HUES6 (cell line): ENCODE measurements around the gene SETMAR.
"Not testable (repeated sequence)": the region's sequence is repeated elsewhere in the genome, so short reads cannot be mapped to it uniquely, and the experiment has no call there.

Source experiments
- H3K27ac ChIP-seq: 2 replicates; pipeline ENCODE4 v1.7.0; 2013; ENCODE audit warnings: low read depth, mild to moderate bottlenecking, low read length, inconsistent platforms
- H3K27me3 ChIP-seq: 2 replicates; pipeline ENCODE4 v1.6.1; 2013; ENCODE audit warnings: low read length; ENCODE audit not compliant: control insufficient read depth, insufficient read depth
- H3K36me3 ChIP-seq: 2 replicates; pipeline ENCODE4 v1.6.1; 2013; ENCODE audit warnings: low read length; ENCODE audit not compliant: control insufficient read depth, insufficient read depth
- H3K4me1 ChIP-seq: 2 replicates; pipeline ENCODE4 v1.6.1; 2013; ENCODE audit warnings: low read length; ENCODE audit not compliant: control insufficient read depth, insufficient read depth
- H3K4me3 ChIP-seq: 2 replicates; pipeline ENCODE4 v1.5.1; 2013; ENCODE audit warnings: low read depth, low read length
- H3K9ac ChIP-seq: one replicate; pipeline ENCODE4 v1.6.1; 2013; ENCODE audit warnings: mild to moderate bottlenecking, low read length
- H3K9me3 ChIP-seq: 2 replicates; pipeline ENCODE4 v1.6.1; 2013; ENCODE audit warnings: low read depth, low read length; ENCODE audit not compliant: control insufficient read depth, insufficient read depth

SETMAR gene

GRCh38 chr3:4313606-4314293 lies 10.6 kb downstream of the SETMAR start:
- Histone ChIP-seq H3K4me1 (peaks cover 16% of the 10 kb centered on the region), H3K36me3 (peaks cover 35% of the 10 kb centered on the region), H3K4me3 (no peak overlapping the region), H3K27me3 (no peaks in the 10 kb centered on the region), H3K27ac (no peak overlapping the region), H3K9ac (no peak overlapping the region), H3K9me3 (no peaks in the 10 kb centered on the region)

DNA sequence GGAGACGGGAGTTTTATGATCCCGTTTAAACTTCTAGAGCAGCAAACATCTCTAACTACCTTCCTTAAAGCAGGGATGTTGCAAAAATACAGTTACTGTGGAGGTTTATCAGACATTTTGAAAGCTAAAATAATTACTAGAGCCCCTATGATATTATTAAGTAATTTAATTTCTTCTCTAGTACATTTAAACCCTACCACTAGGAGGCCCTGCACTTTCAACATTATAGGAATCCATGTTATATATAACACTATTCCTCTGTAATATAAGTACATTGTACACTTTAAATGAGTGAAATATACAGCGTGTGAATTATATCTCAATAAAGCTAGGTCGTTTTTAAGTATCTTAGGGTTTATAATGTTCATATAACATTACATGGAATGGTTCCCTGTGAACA lies 11.5 kb downstream of the SETMAR start:
- H3K27me3 ChIP-seq = no peaks in the 10 kb centered on the region
- H3K4me3 ChIP-seq = no peak overlapping the region
- H3K9me3 ChIP-seq = no peaks in the 10 kb centered on the region; the same call in 1 of the 2 replicates
- peaks cover 35% of the 10 kb centered on the region for H3K36me3 ChIP-seq
- no peak overlapping the region for H3K9ac ChIP-seq
- H3K27ac ChIP-seq = no peak overlapping the region
- peaks cover 7% of the 10 kb centered on the region for H3K4me1 ChIP-seq

- Histone ChIP-seq H3K4me3 (no peak overlapping the region), H3K36me3 (peaks cover 13% of the 10 kb centered on the region), H3K9ac (no peak overlapping the region), H3K27me3 (no peaks in the 10 kb centered on the region), H3K9me3 (peaks cover 2% of the 10 kb centered on the region; the same call in 1 of the 2 replicates), H3K4me1 (no peaks in the 10 kb centered on the region), H3K27ac (no peak overlapping the region)
These were observed 17.1 kb downstream of the SETMAR start for GRCh38 chr3:4320096-4320911.

DNA sequence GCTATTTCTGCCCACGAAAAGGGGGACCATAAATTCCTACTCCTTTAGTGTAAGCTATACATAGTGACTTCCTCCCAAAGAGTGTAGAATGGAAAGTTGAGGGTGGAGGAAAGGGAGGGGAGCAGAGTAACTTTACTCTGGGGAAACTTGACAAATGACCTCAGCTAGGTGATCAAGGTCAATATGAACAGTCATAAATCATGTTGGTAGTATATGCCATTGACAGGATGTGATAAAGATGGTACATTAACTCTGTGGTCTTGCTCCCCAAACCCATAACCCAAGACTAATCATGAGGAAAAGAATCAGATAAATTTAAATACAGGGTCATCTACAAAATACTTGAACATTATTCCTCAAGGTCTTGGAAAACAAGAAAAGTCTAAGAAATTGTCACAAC lies 18.6 kb downstream of the SETMAR start:
- no peaks in the 10 kb centered on the region for H3K4me1 ChIP-seq
- H3K36me3 ChIP-seq = peaks cover 5% of the 10 kb centered on the region
- no peak overlapping the region for H3K27ac ChIP-seq
- peaks cover 2% of the 10 kb centered on the region; the same call in 1 of the 2 replicates for H3K9me3 ChIP-seq
- H3K4me3 ChIP-seq = no peak overlapping the region
- no peak overlapping the region for H3K9ac ChIP-seq
- no peaks in the 10 kb centered on the region for H3K27me3 ChIP-seq

GRCh38 chr3:4322635-4323034 lies 19.5 kb downstream of the SETMAR start:
- H3K9ac ChIP-seq = no peak overlapping the region
- no peak overlapping the region for H3K27ac ChIP-seq
- H3K9me3 ChIP-seq = peaks cover 2% of the 10 kb centered on the region; the same call in 1 of the 2 replicates
- H3K4me3 ChIP-seq = no peak overlapping the region
- H3K4me1 ChIP-seq = no peaks in the 10 kb centered on the region
- H3K36me3 ChIP-seq = no peaks in the 10 kb centered on the region; the same call in 1 of the 2 replicates
- H3K27me3 ChIP-seq = no peaks in the 10 kb centered on the region

- Histone ChIP-seq H3K27me3 (no peaks in the 10 kb centered on the region), H3K36me3 (no peaks in the 10 kb centered on the region), H3K4me3 (no peak overlapping the region), H3K9ac (no peak overlapping the region), H3K27ac (no peak overlapping the region), H3K4me1 (no peaks in the 10 kb centered on the region), H3K9me3 (peaks cover 8% of the 10 kb centered on the region; the same call in 1 of the 2 replicates)
These were observed 20.3 kb downstream of the SETMAR start for GRCh38 chr3:4323246-4324027.

DNA sequence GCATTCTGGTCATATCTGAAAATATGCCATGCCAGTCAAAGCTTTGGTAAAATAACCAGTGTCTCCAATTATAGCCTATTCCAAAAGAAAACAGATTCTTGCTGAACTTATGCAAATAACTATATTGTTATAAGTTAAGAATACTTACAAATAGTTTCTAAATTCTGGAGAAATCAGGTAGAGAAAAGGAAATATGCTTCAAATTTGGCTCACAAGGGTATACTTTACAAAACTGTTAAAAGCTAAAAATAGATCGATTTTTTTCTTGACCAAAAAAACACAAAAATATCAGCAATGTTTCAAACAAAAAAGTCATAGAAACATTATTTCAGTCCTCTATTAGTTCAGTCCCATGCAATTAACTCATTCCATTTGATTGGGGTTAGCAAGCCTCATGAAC lies 23.7 kb downstream of the SETMAR start:
- no peaks in the 10 kb centered on the region for H3K4me1 ChIP-seq
- no peak overlapping the region for H3K4me3 ChIP-seq
- peaks cover 27% of the 10 kb centered on the region for H3K9me3 ChIP-seq
- H3K27ac ChIP-seq = no peak overlapping the region
- H3K27me3 ChIP-seq = no peaks in the 10 kb centered on the region
- no peak overlapping the region for H3K9ac ChIP-seq
- H3K36me3 ChIP-seq = no peaks in the 10 kb centered on the region

- H3K9ac ChIP-seq, H3K36me3 ChIP-seq, H3K27me3 ChIP-seq, H3K4me3 ChIP-seq, H3K27ac ChIP-seq: not testable (repeated sequence)
- H3K9me3 ChIP-seq = peaks cover 25% of the 10 kb centered on the region
- peaks cover 11% of the 10 kb centered on the region for H3K4me1 ChIP-seq
These were observed 26.6 kb downstream of the SETMAR start for GRCh38 chr3:4329806-4330205.

GRCh38 chr3:4332111-4332510 lies 28.9 kb downstream of the SETMAR start:
- Histone ChIP-seq H3K27ac (no peak overlapping the region), H3K36me3 (no peaks in the 10 kb centered on the region), H3K9me3 (peaks cover 25% of the 10 kb centered on the region), H3K4me1 (peaks cover 15% of the 10 kb centered on the region), H3K4me3 (no peak overlapping the region), H3K27me3 (no peaks in the 10 kb centered on the region), H3K9ac (no peak overlapping the region)

DNA sequence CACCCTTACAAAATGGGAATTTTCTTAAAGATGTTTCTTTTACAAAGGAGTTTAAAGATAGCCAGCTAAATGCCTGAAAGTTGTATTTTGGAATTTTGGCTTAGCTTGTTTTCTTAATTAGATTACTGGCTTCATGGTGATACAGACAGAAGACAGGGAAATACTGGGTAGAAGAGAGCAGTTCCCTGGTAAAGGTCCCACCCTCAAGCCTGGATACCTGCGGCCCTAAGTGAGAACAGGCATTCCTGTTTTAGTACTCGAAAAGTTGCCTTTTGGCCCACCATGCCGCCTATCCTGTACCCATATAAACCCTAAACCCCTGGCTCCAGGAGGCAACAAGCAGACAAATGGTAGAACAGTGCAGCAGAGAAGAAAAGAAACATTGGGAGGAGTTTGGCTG lies 29.4 kb downstream of the SETMAR start:
- Histone ChIP-seq H3K4me3 (no peak overlapping the region), H3K9me3 (peaks cover 25% of the 10 kb centered on the region), H3K27ac (no peak overlapping the region), H3K4me1 (peaks cover 15% of the 10 kb centered on the region), H3K36me3 (no peaks in the 10 kb centered on the region), H3K9ac (no peak overlapping the region), H3K27me3 (no peaks in the 10 kb centered on the region)

- H3K9ac ChIP-seq = no peak overlapping the region
These were observed 29.8 kb downstream of the SETMAR start for GRCh38 chr3:4332991-4333390.

More at GRCh38 chr3:4332991-4333390, 29.8 kb downstream of the SETMAR start:
- H3K36me3 ChIP-seq = no peaks in the 10 kb centered on the region
- H3K4me1 ChIP-seq = peaks cover 15% of the 10 kb centered on the region
- H3K27me3 ChIP-seq = no peaks in the 10 kb centered on the region
- H3K27ac ChIP-seq = no peak overlapping the region
- H3K4me3 ChIP-seq = no peak overlapping the region
- peaks cover 21% of the 10 kb centered on the region for H3K9me3 ChIP-seq
